Hepatocyte (in vitro differentiated cells): ENCODE data around the gene ARID2. TPM values are rescaled to one million over a fixed set of nuclear protein-coding genes. Genes with fewer than 3 reads are reported as not detected.

Experiments used
- DNase-seq: peaks from one replicate; pipeline ENCODE4 v3.0.0-alpha.2; 2016; ENCODE audit warnings: low spot score
- H2AFZ ChIP-seq: fragments of 200-600 bp; sonication (generic); 2 replicates; pipeline ENCODE4 v1.6.0; 2016; ENCODE audit warnings: antibody characterized with exemption, mild to moderate bottlenecking
- H3K27ac ChIP-seq: fragments of 200-600 bp; sonication (generic); 2 replicates; pipeline ENCODE4 v1.5.1; 2016; ENCODE audit warnings: mild to moderate bottlenecking
- H3K27me3 ChIP-seq: fragments of 200-600 bp; sonication (generic); 2 replicates; pipeline ENCODE4 v1.6.1; 2016
- H3K36me3 ChIP-seq: fragments of 200-600 bp; sonication (generic); replicated peaks from 2 replicates; pipeline ENCODE4 v1.5.1; 2016; ENCODE audit warnings: low read depth; ENCODE audit not compliant: insufficient read depth
- H3K4me1 ChIP-seq: fragments of 200-600 bp; sonication (generic); 2 replicates; pipeline ENCODE4 v1.5.1; 2016; ENCODE audit warnings: mild to moderate bottlenecking, moderate library complexity; ENCODE audit not compliant: insufficient read depth
- H3K4me2 ChIP-seq: fragments of 200-600 bp; sonication (generic); 2 replicates; pipeline ENCODE4 v1.6.0; 2016
- H3K4me3 ChIP-seq: fragments of 200-600 bp; sonication (generic); 2 replicates; pipeline ENCODE4 v1.5.1; 2016; ENCODE audit warnings: mild to moderate bottlenecking
- H3K79me2 ChIP-seq: fragments of 200-600 bp; sonication (generic); 2 replicates; pipeline ENCODE4 v1.6.0; 2017; ENCODE audit warnings: mild to moderate bottlenecking
- H3K9me2 ChIP-seq: fragments of 200-600 bp; sonication (generic); replicated peaks from 2 replicates; pipeline ENCODE4 v1.6.0; 2017; ENCODE audit warnings: mild to moderate bottlenecking; ENCODE audit not compliant: insufficient read depth
- H3K9me3 ChIP-seq: fragments of 200-600 bp; sonication (generic); 2 replicates; pipeline ENCODE4 v1.5.1; 2016; ENCODE audit warnings: low read depth, mild to moderate bottlenecking
- H4K20me1 ChIP-seq: fragments of 200-600 bp; sonication (generic); 2 replicates; pipeline ENCODE4 v1.6.0; 2016; ENCODE audit warnings: mild to moderate bottlenecking; ENCODE audit not compliant: insufficient read depth, poor library complexity, severe bottlenecking
- CTCF ChIP-seq: fragments of 200-600 bp; sonication (generic); IDR thresholded peaks from 2 replicates; pipeline ENCODE4 v1.5.1; 2016; ENCODE audit warnings: antibody characterized with exemption, mild to moderate bottlenecking; ENCODE audit not compliant: poor library complexity
- EZH2 ChIP-seq: fragments of 200-600 bp; sonication (generic); IDR thresholded peaks from 2 replicates; pipeline ENCODE4 v1.6.1; 2016; ENCODE audit warnings: antibody characterized with exemption, mild to moderate bottlenecking, borderline replicate concordance
- EZH2phosphoT487 ChIP-seq: fragments of 200-600 bp; sonication (generic); IDR thresholded peaks from one replicate; pipeline ENCODE4 v1.6.1; 2018; ENCODE audit warnings: antibody characterized with exemption, mild to moderate bottlenecking, low read depth, moderate library complexity; ENCODE audit not compliant: unreplicated experiment, severe bottlenecking
- WGBS: methylation state at CpG from one replicate; pipeline ENCODE4 v1.1.6; 2016; ENCODE audit warnings: low lambda C conversion rate; ENCODE audit errors: missing lambda C conversion rate; 5-methylcytosine and 5-hydroxymethylcytosine counted together
- polyA plus RNA-seq: library from polyadenylated mRNA; unstranded; fragments of >200 nt; fragmentation: Nextera tagmentation; extraction: Ambion mirVana; gene quantifications from 2 replicates; pipeline ENCODE4 v1.2.1, GENCODE V29; 2016
- total RNA-seq: library from RNA; depleted of rRNA; stranded (reverse); fragments of >200 nt; gene quantifications from 2 replicates; pipeline ENCODE4 v1.2.3, GENCODE V29; 2014

ARID2 gene
- total and polyA plus RNA-seq, 2 experiments from 2014 or later = 11.9 to 29.7 TPM

- H3K79me2 ChIP-seq = peaks cover 74% of the 10 kb centered on the region
These were observed 55.8 kb downstream of the ARID2 start for GRCh38 chr12:45785315-45785714.

DNA sequence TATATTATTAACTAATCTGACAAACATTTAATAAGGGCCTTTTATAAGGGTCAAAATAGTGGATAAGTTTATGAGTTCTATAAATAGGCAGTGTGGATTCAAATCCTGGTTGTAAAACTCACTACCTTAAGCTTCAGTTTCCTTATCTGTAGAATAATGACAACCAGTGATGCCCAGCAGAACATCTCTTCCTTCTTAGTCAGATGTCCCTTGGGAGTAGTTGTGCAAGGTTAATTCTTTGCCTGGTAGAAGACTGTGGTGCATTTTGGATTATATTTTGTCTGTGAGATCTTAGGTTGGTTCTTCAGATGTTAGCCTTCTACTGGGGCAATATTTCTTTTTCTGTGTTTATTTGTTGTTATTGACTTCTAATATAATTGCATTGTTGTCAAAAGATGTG lies 59.5 kb downstream of the ARID2 start:
- no peak overlapping the region for H3K27ac ChIP-seq
- no peak overlapping the region for H2AFZ ChIP-seq
- TF ChIP-seq CTCF (no peak), EZH2phosphoT487 (no peak)
- H4K20me1 ChIP-seq = peaks cover 7% of the 10 kb centered on the region
- H3K4me2 ChIP-seq = no peak overlapping the region
- no peak overlapping the region for H3K4me3 ChIP-seq
- no peaks in the 10 kb centered on the region for H3K4me1 ChIP-seq
- H3K79me2 ChIP-seq = peaks cover 77% of the 10 kb centered on the region
- no peaks in the 10 kb centered on the region for H3K9me3 ChIP-seq
- peak; percentile 16 for DNase-seq
- H3K9me2 ChIP-seq = no peaks in the 10 kb centered on the region
- H3K36me3 ChIP-seq = no peaks in the 10 kb centered on the region
- no peaks in the 10 kb centered on the region for H3K27me3 ChIP-seq

More at GRCh38 chr12:45785315-45785714, 55.8 kb downstream of the ARID2 start:
- TF ChIP-seq EZH2phosphoT487 = no peak
- TF ChIP-seq EZH2 = no peak
- no peak for TF ChIP-seq CTCF
- Histone ChIP-seq H3K27me3 (no peaks in the 10 kb centered on the region), H3K4me2 (no peak overlapping the region), H3K9me3 (no peaks in the 10 kb centered on the region), H3K4me1 (no peaks in the 10 kb centered on the region), H3K9me2 (no peaks in the 10 kb centered on the region), H3K4me3 (no peak overlapping the region), H4K20me1 (no peaks in the 10 kb centered on the region), H3K36me3 (no peaks in the 10 kb centered on the region), H3K27ac (no peak overlapping the region), H2AFZ (no peak overlapping the region)
- no peak for DNase-seq
- 96% methylated on average over 4 of the region's 4 CpGs for WGBS

- Histone ChIP-seq H4K20me1 (peaks cover 11% of the 10 kb centered on the region), H3K27me3 (no peaks in the 10 kb centered on the region), H3K9me2 (no peaks in the 10 kb centered on the region), H3K79me2 (peaks cover 82% of the 10 kb centered on the region), H2AFZ (no peak overlapping the region), H3K4me2 (no peak overlapping the region), H3K4me3 (no peak overlapping the region), H3K36me3 (no peaks in the 10 kb centered on the region), H3K4me1 (no peaks in the 10 kb centered on the region), H3K27ac (no peak overlapping the region), H3K9me3 (no peaks in the 10 kb centered on the region)
- no peak for DNase-seq
- TF ChIP-seq CTCF (no peak), EZH2phosphoT487 (no peak), EZH2 (no peak)
- WGBS = 96% methylated on average over 5 of the region's 5 CpGs
These were observed 64.9 kb downstream of the ARID2 start for GRCh38 chr12:45794422-45794821.

DNA sequence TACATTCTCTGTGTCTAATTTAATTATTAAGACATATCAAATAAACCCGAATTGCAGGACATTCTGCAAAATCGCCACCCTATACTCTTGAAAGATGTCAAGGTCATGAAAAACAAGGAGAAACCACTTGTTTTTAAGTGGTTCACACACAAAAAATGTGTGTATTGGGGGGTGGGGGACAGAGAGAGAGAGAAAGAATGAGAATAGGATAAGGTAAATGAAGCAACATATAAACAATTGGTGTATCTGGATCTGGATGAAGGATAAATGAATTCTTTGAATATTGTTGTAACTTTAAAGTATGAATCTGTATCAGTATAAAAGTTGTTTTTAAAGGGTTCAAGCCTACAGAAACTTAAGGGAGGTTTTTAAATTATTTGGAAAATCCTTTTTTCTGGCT lies 72.1 kb downstream of the ARID2 start:
- Histone ChIP-seq H3K4me3 (no peak overlapping the region), H3K36me3 (no peaks in the 10 kb centered on the region), H3K4me2 (no peak overlapping the region), H2AFZ (no peak overlapping the region), H3K27ac (no peak overlapping the region), H3K79me2 (peaks cover 76% of the 10 kb centered on the region), H3K27me3 (no peaks in the 10 kb centered on the region), H4K20me1 (peaks cover 9% of the 10 kb centered on the region), H3K4me1 (no peaks in the 10 kb centered on the region), H3K9me3 (no peaks in the 10 kb centered on the region), H3K9me2 (no peaks in the 10 kb centered on the region)
- no peak for DNase-seq
- WGBS = 100% methylated on average over 2 of the region's 2 CpGs
- TF ChIP-seq EZH2phosphoT487 (no peak), CTCF (no peak), EZH2 (no peak)
